Measurements from ENCODE around the gene LY86.

Gene LY86

GRCh38 chr6:6595952-6596351 lies 7.4 kb downstream of the LY86 start:
- no peak overlapping the region for H3K27ac ChIP-seq (ENCODE audit: low read length)
- WGBS (ENCODE audit: insufficient coverage, insufficient read length): no CpG with 5 or more reads among the region's 3 CpGs
- H3K36me3 ChIP-seq (ENCODE audit: control insufficient read depth, insufficient read depth, low read length): no peaks in the 10 kb centered on the region
- no peaks in the 10 kb centered on the region for H3K9me3 ChIP-seq (ENCODE audit: control insufficient read depth, insufficient read depth, low read length)
- H3K27me3 ChIP-seq (ENCODE audit: control insufficient read depth, insufficient read depth, low read length): no peaks in the 10 kb centered on the region
- no peaks in the 10 kb centered on the region; the same call in 1 of the 2 replicates for H3K4me1 ChIP-seq (ENCODE audit: control insufficient read depth, insufficient read depth, low read length)
- no peak for DNase-seq (ENCODE audit: low read depth, low spot score)
- no peak overlapping the region for H3K4me3 ChIP-seq (ENCODE audit: low read length)

- H3K9me3 ChIP-seq (ENCODE audit: control insufficient read depth, insufficient read depth, low read length): no peaks in the 10 kb centered on the region
- H3K4me1 ChIP-seq (ENCODE audit: control insufficient read depth, insufficient read depth, low read length): no peaks in the 10 kb centered on the region; the same call in 1 of the 2 replicates
- no peak overlapping the region for H3K27ac ChIP-seq (ENCODE audit: low read length)
- H3K36me3 ChIP-seq (ENCODE audit: control insufficient read depth, insufficient read depth, low read length): no peaks in the 10 kb centered on the region
- H3K4me3 ChIP-seq (ENCODE audit: low read length): no peak overlapping the region
- H3K27me3 ChIP-seq (ENCODE audit: control insufficient read depth, insufficient read depth, low read length): no peaks in the 10 kb centered on the region
- DNase-seq (ENCODE audit: low read depth, low spot score): no peak
- WGBS (ENCODE audit: insufficient coverage, insufficient read length): no CpG with 5 or more reads among the region's 14 CpGs
Observed at GRCh38 chr6:6596529-6597328, 8.2 kb downstream of the LY86 start.

GRCh38 chr6:6597682-6598081 lies 9.2 kb downstream of the LY86 start:
- DNase-seq (ENCODE audit: low read depth, low spot score): no peak
- Histone ChIP-seq H3K4me1 (ENCODE audit: control insufficient read depth, insufficient read depth, low read length) (no peaks in the 10 kb centered on the region; the same call in 1 of the 2 replicates), H3K4me3 (ENCODE audit: low read length) (no peak overlapping the region), H3K9me3 (ENCODE audit: control insufficient read depth, insufficient read depth, low read length) (no peaks in the 10 kb centered on the region), H3K27ac (ENCODE audit: low read length) (no peak overlapping the region), H3K27me3 (ENCODE audit: control insufficient read depth, insufficient read depth, low read length) (no peaks in the 10 kb centered on the region), H3K36me3 (ENCODE audit: control insufficient read depth, insufficient read depth, low read length) (no peaks in the 10 kb centered on the region)
- no CpG with 5 or more reads among the region's 5 CpGs for WGBS (ENCODE audit: insufficient coverage, insufficient read length)

- Histone ChIP-seq H3K27ac (ENCODE audit: low read length) (no peak overlapping the region), H3K36me3 (ENCODE audit: control insufficient read depth, insufficient read depth, low read length) (no peaks in the 10 kb centered on the region), H3K27me3 (ENCODE audit: control insufficient read depth, insufficient read depth, low read length) (no peaks in the 10 kb centered on the region), H3K4me3 (ENCODE audit: low read length) (no peak overlapping the region), H3K4me1 (ENCODE audit: control insufficient read depth, insufficient read depth, low read length) (no peaks in the 10 kb centered on the region; the same call in 1 of the 2 replicates), H3K9me3 (ENCODE audit: control insufficient read depth, insufficient read depth, low read length) (no peaks in the 10 kb centered on the region)
- no peak for DNase-seq (ENCODE audit: low read depth, low spot score)
- WGBS (ENCODE audit: insufficient coverage, insufficient read length): no CpG with 5 or more reads among the region's 4 CpGs
Observed at GRCh38 chr6:6599468-6599873, 11.0 kb downstream of the LY86 start.

GRCh38 chr6:6600875-6601274 lies 12.4 kb downstream of the LY86 start:
- Histone ChIP-seq H3K9me3 (ENCODE audit: control insufficient read depth, insufficient read depth, low read length) (no peaks in the 10 kb centered on the region), H3K4me3 (ENCODE audit: low read length) (no peak overlapping the region), H3K27ac (ENCODE audit: low read length) (no peak overlapping the region), H3K36me3 (ENCODE audit: control insufficient read depth, insufficient read depth, low read length) (no peaks in the 10 kb centered on the region), H3K4me1 (ENCODE audit: control insufficient read depth, insufficient read depth, low read length) (no peaks in the 10 kb centered on the region; the same call in 1 of the 2 replicates), H3K27me3 (ENCODE audit: control insufficient read depth, insufficient read depth, low read length) (no peaks in the 10 kb centered on the region)
- WGBS (ENCODE audit: insufficient coverage, insufficient read length): no CpG with 5 or more reads among the region's 4 CpGs
- no peak for DNase-seq (ENCODE audit: low read depth, low spot score)

- no peak overlapping the region for H3K27ac ChIP-seq (ENCODE audit: low read length)
- no peaks in the 10 kb centered on the region for H3K36me3 ChIP-seq (ENCODE audit: control insufficient read depth, insufficient read depth, low read length)
- H3K4me1 ChIP-seq (ENCODE audit: control insufficient read depth, insufficient read depth, low read length): no peaks in the 10 kb centered on the region; the same call in 1 of the 2 replicates
- no peaks in the 10 kb centered on the region for H3K9me3 ChIP-seq (ENCODE audit: control insufficient read depth, insufficient read depth, low read length)
- no CpG with 5 or more reads among the region's 5 CpGs for WGBS (ENCODE audit: insufficient coverage, insufficient read length)
- DNase-seq (ENCODE audit: low read depth, low spot score): no peak
- no peaks in the 10 kb centered on the region for H3K27me3 ChIP-seq (ENCODE audit: control insufficient read depth, insufficient read depth, low read length)
- H3K4me3 ChIP-seq (ENCODE audit: low read length): no peak overlapping the region
Observed at GRCh38 chr6:6602262-6602661, 13.7 kb downstream of the LY86 start.

- H3K9me3 ChIP-seq (ENCODE audit: control insufficient read depth, insufficient read depth, low read length): no peaks in the 10 kb centered on the region
- H3K4me3 ChIP-seq (ENCODE audit: low read length): no peak overlapping the region
- no peak overlapping the region for H3K27ac ChIP-seq (ENCODE audit: low read length)
- no CpG with 5 or more reads among the region's 1 CpG for WGBS (ENCODE audit: insufficient coverage, insufficient read length)
- H3K36me3 ChIP-seq (ENCODE audit: control insufficient read depth, insufficient read depth, low read length): no peaks in the 10 kb centered on the region
- no peak for DNase-seq (ENCODE audit: low read depth, low spot score)
- no peaks in the 10 kb centered on the region; the same call in 1 of the 2 replicates for H3K4me1 ChIP-seq (ENCODE audit: control insufficient read depth, insufficient read depth, low read length)
- no peaks in the 10 kb centered on the region for H3K27me3 ChIP-seq (ENCODE audit: control insufficient read depth, insufficient read depth, low read length)
Observed at GRCh38 chr6:6603317-6603716, 14.8 kb downstream of the LY86 start.

- Histone ChIP-seq H3K4me1 (ENCODE audit: control insufficient read depth, insufficient read depth, low read length) (no peaks in the 10 kb centered on the region; the same call in none of the 2 replicates), H3K27me3 (ENCODE audit: control insufficient read depth, insufficient read depth, low read length) (no peaks in the 10 kb centered on the region), H3K4me3 (ENCODE audit: low read length) (no peak overlapping the region), H3K27ac (ENCODE audit: low read length) (no peak overlapping the region), H3K36me3 (ENCODE audit: control insufficient read depth, insufficient read depth, low read length) (no peaks in the 10 kb centered on the region), H3K9me3 (ENCODE audit: control insufficient read depth, insufficient read depth, low read length) (no peaks in the 10 kb centered on the region)
- no peak for DNase-seq (ENCODE audit: low read depth, low spot score)
Observed at GRCh38 chr6:6604015-6604414, 15.5 kb downstream of the LY86 start.

GRCh38 chr6:6604566-6604965 lies 16.0 kb downstream of the LY86 start:
- no peak for DNase-seq (ENCODE audit: low read depth, low spot score)
- WGBS (ENCODE audit: insufficient coverage, insufficient read length): no CpG with 5 or more reads among the region's 3 CpGs
- no peaks in the 10 kb centered on the region for H3K36me3 ChIP-seq (ENCODE audit: control insufficient read depth, insufficient read depth, low read length)

GRCh38 chr6:6605873-6606272 lies 17.4 kb downstream of the LY86 start:
- H3K27me3 ChIP-seq (ENCODE audit: control insufficient read depth, insufficient read depth, low read length): no peaks in the 10 kb centered on the region

More at GRCh38 chr6:6604566-6604965, 16.0 kb downstream of the LY86 start:
- Histone ChIP-seq H3K27me3 (ENCODE audit: control insufficient read depth, insufficient read depth, low read length) (no peaks in the 10 kb centered on the region), H3K9me3 (ENCODE audit: control insufficient read depth, insufficient read depth, low read length) (no peaks in the 10 kb centered on the region), H3K4me3 (ENCODE audit: low read length) (no peak overlapping the region), H3K27ac (ENCODE audit: low read length) (no peak overlapping the region), H3K4me1 (ENCODE audit: control insufficient read depth, insufficient read depth, low read length) (no peaks in the 10 kb centered on the region; the same call in none of the 2 replicates)

More at GRCh38 chr6:6605873-6606272, 17.4 kb downstream of the LY86 start:
- DNase-seq (ENCODE audit: low read depth, low spot score): no peak
- no CpG with 5 or more reads among the region's 13 CpGs for WGBS (ENCODE audit: insufficient coverage, insufficient read length)
- H3K9me3 ChIP-seq (ENCODE audit: control insufficient read depth, insufficient read depth, low read length): no peaks in the 10 kb centered on the region
- no peaks in the 10 kb centered on the region for H3K36me3 ChIP-seq (ENCODE audit: control insufficient read depth, insufficient read depth, low read length)
- H3K27ac ChIP-seq (ENCODE audit: low read length): no peak overlapping the region
- H3K4me3 ChIP-seq (ENCODE audit: low read length): no peak overlapping the region
- H3K4me1 ChIP-seq (ENCODE audit: control insufficient read depth, insufficient read depth, low read length): no peaks in the 10 kb centered on the region; the same call in 1 of the 2 replicates

Data from iPS DF 6.9 (cell line).